Ovary (tissue), 3 donors: ENCODE data around the gene SMIM1.

Source experiments
- EP300 ChIP-seq: sonication (generic); formaldehyde crosslinking; IDR thresholded peaks from one replicate; pipeline ENCODE4 v1.6.1; 2017; ENCODE audit warnings: antibody characterized with exemption
- TF ChIP-seq, protein P1 (sequence below), 3 donors: fragments of 450-650 bp in 2 of 3; fragments of 200-600 bp in 1 of 3; IDR thresholded peaks; one replicate each; pipeline versions ENCODE4 v1.5.1 to v1.8.0; 2016 to 2022; ENCODE audit warnings: antibody characterized with exemption in 3 of 3, mild to moderate bottlenecking in 1 of 3
- donor health status: DM: no; HTN: no; CAD: no.

DNA sequence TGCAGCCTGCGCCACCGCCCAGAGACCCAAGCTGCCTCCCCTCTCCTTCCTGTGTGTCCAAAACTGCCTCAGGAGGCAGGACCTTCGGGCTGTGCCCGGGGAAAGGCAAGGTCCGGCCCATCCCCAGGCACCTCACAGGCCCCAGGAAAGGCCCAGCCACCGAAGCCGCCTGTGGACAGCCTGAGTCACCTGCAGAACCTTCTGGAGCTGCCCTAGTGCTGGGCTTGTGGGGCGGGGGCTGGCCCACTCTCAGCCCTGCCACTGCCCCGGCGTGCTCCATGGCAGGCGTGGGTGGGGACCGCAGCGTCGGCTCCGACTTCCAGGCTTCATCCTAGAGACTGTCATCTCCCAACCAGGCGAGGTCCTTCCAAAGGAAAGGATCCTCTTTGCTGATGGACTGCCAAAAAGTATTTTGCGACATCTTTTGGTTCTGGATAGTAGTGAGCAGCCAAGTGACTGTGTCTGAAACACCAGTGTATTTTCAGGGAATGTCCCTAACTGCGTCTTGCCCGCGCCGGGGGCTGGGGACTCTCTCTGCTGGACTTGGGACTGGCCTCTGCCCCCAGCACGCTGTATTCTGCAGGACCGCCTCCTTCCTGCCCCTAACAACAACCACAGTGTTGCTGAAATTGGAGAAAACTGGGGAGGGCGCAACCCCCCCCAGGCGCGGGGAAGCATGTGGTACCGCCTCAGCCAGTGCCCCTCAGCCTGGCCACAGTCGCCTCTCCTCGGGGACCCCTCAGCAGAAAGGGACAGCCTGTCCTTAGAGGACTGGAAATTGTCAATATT, 39.3 kb upstream of the SMIM1 start:
- TF ChIP-seq, protein P1, sequence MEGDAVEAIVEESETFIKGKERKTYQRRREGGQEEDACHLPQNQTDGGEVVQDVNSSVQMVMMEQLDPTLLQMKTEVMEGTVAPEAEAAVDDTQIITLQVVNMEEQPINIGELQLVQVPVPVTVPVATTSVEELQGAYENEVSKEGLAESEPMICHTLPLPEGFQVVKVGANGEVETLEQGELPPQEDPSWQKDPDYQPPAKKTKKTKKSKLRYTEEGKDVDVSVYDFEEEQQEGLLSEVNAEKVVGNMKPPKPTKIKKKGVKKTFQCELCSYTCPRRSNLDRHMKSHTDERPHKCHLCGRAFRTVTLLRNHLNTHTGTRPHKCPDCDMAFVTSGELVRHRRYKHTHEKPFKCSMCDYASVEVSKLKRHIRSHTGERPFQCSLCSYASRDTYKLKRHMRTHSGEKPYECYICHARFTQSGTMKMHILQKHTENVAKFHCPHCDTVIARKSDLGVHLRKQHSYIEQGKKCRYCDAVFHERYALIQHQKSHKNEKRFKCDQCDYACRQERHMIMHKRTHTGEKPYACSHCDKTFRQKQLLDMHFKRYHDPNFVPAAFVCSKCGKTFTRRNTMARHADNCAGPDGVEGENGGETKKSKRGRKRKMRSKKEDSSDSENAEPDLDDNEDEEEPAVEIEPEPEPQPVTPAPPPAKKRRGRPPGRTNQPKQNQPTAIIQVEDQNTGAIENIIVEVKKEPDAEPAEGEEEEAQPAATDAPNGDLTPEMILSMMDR (IDR thresholded peaks at IDR 0.05) = no peak
- TF ChIP-seq EP300 = no peak
